Lower lobe of right lung (tissue), 2 donors: ENCODE data around the gene BCAT1. TPM values are rescaled to one million over a fixed set of nuclear protein-coding genes. Genes with fewer than 3 reads are reported as not detected.
A peak's percentile ranks its signal among the peaks of the same experiment; 100 is the strongest.

Source experiments
- ATAC-seq, 2 donors: fragments of 200-7000 bp; cut with Tn5 transposase; one replicate each; pipeline ENCODE4 v1.9.1; 2020 to 2022; ENCODE audit warnings: mild to moderate bottlenecking in 2 of 2, moderate library complexity in 2 of 2
- DNase-seq: peaks from one replicate; pipeline ENCODE4 v3.0.0-alpha.2; 2020
- H3K27ac ChIP-seq: fragments of 200-600 bp; one replicate; pipeline ENCODE4 v1.8.0; 2022
- H3K27me3 ChIP-seq: fragments of 200-600 bp; one replicate; pipeline ENCODE4 v1.8.0; 2022; ENCODE audit warnings: low read depth
- H3K36me3 ChIP-seq: fragments of 200-600 bp; one replicate; pipeline ENCODE4 v1.8.0; 2022; ENCODE audit warnings: mild to moderate bottlenecking
- H3K4me1 ChIP-seq: fragments of 200-600 bp; one replicate; pipeline ENCODE4 v1.8.0; 2022
- H3K4me3 ChIP-seq: fragments of 200-600 bp; one replicate; pipeline ENCODE4 v1.8.0; 2022; ENCODE audit warnings: mild to moderate bottlenecking
- H3K9me3 ChIP-seq: fragments of 200-600 bp; one replicate; pipeline ENCODE4 v1.8.0; 2022
- CTCF ChIP-seq: fragments of 200-600 bp; IDR thresholded peaks from one replicate; pipeline ENCODE4 v1.8.0; 2022; ENCODE audit warnings: antibody characterized with exemption, mild to moderate bottlenecking
- intact Hi-C: fragments of 100-400 bp; cut with DNase I; formaldehyde crosslinking; loops from one replicate; pipeline ENCODE4 v1.11.0; 2022
- total RNA-seq: library from RNA; stranded (reverse); fragmentation: NEBNext Ultra II Directional; extraction: Animal tissue kit (Norgen Biotek cat#: 25700); gene quantifications from one replicate; pipeline ENCODE4 v1.2.1, GENCODE V29; 2021
- donor health status: DM: no; HTN: yes; CAD: no; lungs with severe emphysema.

Gene BCAT1
- total RNA-seq, 1 donor from 2014 or later = 50.6 TPM

- H3K36me3 ChIP-seq = peaks cover 6% of the 10 kb centered on the region
- intact Hi-C loops = no loop called here
- DNase-seq (no peak), ATAC-seq (peak; percentile 77 to 84)
- H3K27me3 ChIP-seq = no peaks in the 10 kb centered on the region
- no peak overlapping the region for H3K4me3 ChIP-seq
- TF ChIP-seq CTCF = no peak
- H3K4me1 ChIP-seq = peaks cover 23% of the 10 kb centered on the region
- H3K9me3 ChIP-seq = no peaks in the 10 kb centered on the region
- H3K27ac ChIP-seq = peak overlapping the region; percentile 28
These were observed 110.4 kb downstream of the BCAT1 start for GRCh38 chr12:24838531-24838950.

- Histone ChIP-seq H3K36me3 (no peaks in the 10 kb centered on the region), H3K4me1 (peaks cover 23% of the 10 kb centered on the region), H3K27ac (no peak overlapping the region), H3K27me3 (no peaks in the 10 kb centered on the region), H3K4me3 (no peak overlapping the region), H3K9me3 (no peaks in the 10 kb centered on the region)
- intact Hi-C loops = no loop called here
- TF ChIP-seq CTCF = no peak
- ATAC-seq (no peak), DNase-seq (no peak)
These were observed 113.5 kb downstream of the BCAT1 start for GRCh38 chr12:24835377-24835776.

- Histone ChIP-seq H3K4me1 (peaks cover 16% of the 10 kb centered on the region), H3K36me3 (no peaks in the 10 kb centered on the region), H3K9me3 (no peaks in the 10 kb centered on the region), H3K4me3 (no peak overlapping the region), H3K27me3 (no peaks in the 10 kb centered on the region), H3K27ac (no peak overlapping the region)
- no peak for ATAC-seq
- DNase-seq = no peak
- TF ChIP-seq CTCF = no peak
- intact Hi-C loops = no loop called here
These were observed 115.4 kb downstream of the BCAT1 start for GRCh38 chr12:24833513-24833912.

- ATAC-seq (no peak), DNase-seq (no peak)
- Histone ChIP-seq H3K27ac (no peak overlapping the region), H3K4me3 (no peak overlapping the region), H3K4me1 (no peaks in the 10 kb centered on the region), H3K36me3 (no peaks in the 10 kb centered on the region), H3K27me3 (no peaks in the 10 kb centered on the region), H3K9me3 (no peaks in the 10 kb centered on the region)
- no peak for TF ChIP-seq CTCF
- intact Hi-C loops = no loop called here
These were observed 124.9 kb downstream of the BCAT1 start for GRCh38 chr12:24823808-24824515.

- Histone ChIP-seq H3K9me3 (no peaks in the 10 kb centered on the region), H3K4me3 (no peak overlapping the region), H3K27ac (no peak overlapping the region), H3K4me1 (no peaks in the 10 kb centered on the region), H3K36me3 (no peaks in the 10 kb centered on the region), H3K27me3 (no peaks in the 10 kb centered on the region)
- no peak for DNase-seq
- no peak for TF ChIP-seq CTCF
- intact Hi-C loops = no loop called here
- no peak for ATAC-seq
These were observed 126.6 kb downstream of the BCAT1 start for GRCh38 chr12:24822121-24822899.
